H9 (cell line): ENCODE measurements around the gene ACAD9. TPM values are rescaled to one million over a fixed set of nuclear protein-coding genes. Genes with fewer than 3 reads are reported as not detected.

ENCODE experiments used
- DNase-seq: peaks from one replicate; pipeline ENCODE4 v3.0.0-alpha.2; 2017
- H2AFZ ChIP-seq: one replicate; pipeline ENCODE4 v1.6.1; 2013; ENCODE audit warnings: mild to moderate bottlenecking, low read length, control low read depth, moderate library complexity
- H2AK5ac ChIP-seq: 2 replicates; pipeline ENCODE4 v1.6.1; 2013; ENCODE audit warnings: low read length, control low read depth, mixed read lengths; ENCODE audit not compliant: insufficient read length
- H2BK120ac ChIP-seq: one replicate; pipeline ENCODE4 v1.6.1; 2013; ENCODE audit warnings: low read depth, mild to moderate bottlenecking, low read length, control low read depth, inconsistent platforms; ENCODE audit not compliant: poor library complexity, severe bottlenecking
- H2BK12ac ChIP-seq: 2 replicates; pipeline ENCODE4 v1.6.1; 2013; ENCODE audit warnings: low read length, control low read depth, mixed read lengths, low read depth; ENCODE audit not compliant: insufficient read length
- H2BK15ac ChIP-seq: 2 replicates; pipeline ENCODE4 v1.6.1; 2013; ENCODE audit warnings: low read depth, low read length, control low read depth
- H2BK20ac ChIP-seq: one replicate; pipeline ENCODE4 v1.6.1; 2013; ENCODE audit warnings: low read depth, mild to moderate bottlenecking, low read length, control low read depth, inconsistent platforms; ENCODE audit not compliant: poor library complexity, severe bottlenecking
- H2BK5ac ChIP-seq: 2 replicates; pipeline ENCODE4 v1.6.1; 2013; ENCODE audit warnings: low read length, control low read depth, mixed read lengths; ENCODE audit not compliant: insufficient read length
- H3K14ac ChIP-seq: 2 replicates; pipeline ENCODE4 v1.6.1; 2013; ENCODE audit warnings: low read length, control low read depth; ENCODE audit not compliant: insufficient read depth
- H3K18ac ChIP-seq: 2 replicates; pipeline ENCODE4 v1.6.1; 2013; ENCODE audit warnings: low read depth, mild to moderate bottlenecking, mixed read lengths, low read length, control low read depth; ENCODE audit not compliant: insufficient read length
- H3K23ac ChIP-seq: 2 replicates; pipeline ENCODE4 v1.6.1; 2013; ENCODE audit warnings: low read length, control low read depth, mixed read lengths, low read depth; ENCODE audit not compliant: insufficient read length
- H3K23me2 ChIP-seq: 2 replicates; pipeline ENCODE4 v1.6.1; 2013; ENCODE audit warnings: low read depth, mild to moderate bottlenecking, mixed read lengths, low read length, control low read depth; ENCODE audit not compliant: insufficient read length, poor library complexity, severe bottlenecking
- H3K27ac ChIP-seq: 2 replicates; pipeline ENCODE4 v1.5.1; 2013; ENCODE audit warnings: low read length, control low read depth, mixed read lengths, low read depth; ENCODE audit not compliant: insufficient read length
- H3K27me3 ChIP-seq: 2 replicates; pipeline ENCODE4 v1.6.1; 2013; ENCODE audit warnings: low read length, control low read depth, inconsistent platforms; ENCODE audit not compliant: insufficient read depth
- H3K4ac ChIP-seq: 2 replicates; pipeline ENCODE4 v1.6.1; 2013; ENCODE audit warnings: low read depth, mild to moderate bottlenecking, control low read depth, inconsistent platforms, low read length, moderate library complexity
- H3K4me1 ChIP-seq: 2 replicates; pipeline ENCODE4 v1.6.1; 2013; ENCODE audit warnings: low read length, control low read depth, inconsistent platforms; ENCODE audit not compliant: insufficient read depth
- H3K4me2 ChIP-seq: 2 replicates; pipeline ENCODE4 v1.6.1; 2013; ENCODE audit warnings: low read length, control low read depth, mixed read lengths; ENCODE audit not compliant: insufficient read length, insufficient read depth
- H3K56ac ChIP-seq: 2 replicates; pipeline ENCODE4 v1.6.1; 2013; ENCODE audit warnings: low read depth, mild to moderate bottlenecking, mixed read lengths, low read length, control low read depth; ENCODE audit not compliant: insufficient read length
- H3K79me1 ChIP-seq: 2 replicates; pipeline ENCODE4 v1.6.1; 2013; ENCODE audit warnings: low read depth, mild to moderate bottlenecking, moderate library complexity, low read length, control low read depth, inconsistent platforms; ENCODE audit not compliant: insufficient read depth, poor library complexity, severe bottlenecking
- H3K79me2 ChIP-seq: 2 replicates; pipeline ENCODE4 v1.6.1; 2013; ENCODE audit warnings: low read length, control low read depth, inconsistent platforms; ENCODE audit not compliant: insufficient read depth
- H3K9ac ChIP-seq: 2 replicates; pipeline ENCODE4 v1.6.1; 2013; ENCODE audit warnings: low read length, control low read depth, mixed read lengths; ENCODE audit not compliant: insufficient read length; ENCODE audit errors: extremely low read depth
- H3K9me3 ChIP-seq: one replicate; pipeline ENCODE4 v1.6.1; 2013; ENCODE audit warnings: low read depth, low read length, inconsistent platforms; ENCODE audit not compliant: control insufficient read depth
- H3T11ph ChIP-seq: one replicate; pipeline ENCODE4 v1.6.1; 2013; ENCODE audit warnings: mild to moderate bottlenecking, low read length, control low read depth, inconsistent platforms
- H4K20me1 ChIP-seq: one replicate; pipeline ENCODE4 v1.6.1; 2013; ENCODE audit not compliant: control insufficient read depth, insufficient read length, insufficient read depth
- H4K5ac ChIP-seq: 2 replicates; pipeline ENCODE4 v1.6.1; 2013; ENCODE audit warnings: low read depth, mild to moderate bottlenecking, mixed read lengths, low read length, control low read depth; ENCODE audit not compliant: insufficient read length
- H4K8ac ChIP-seq: replicated peaks from 2 replicates; pipeline ENCODE4 v1.6.1; 2013; ENCODE audit warnings: low read length, control low read depth, mixed read lengths, low read depth; ENCODE audit not compliant: insufficient read length
- H4K91ac ChIP-seq: 2 replicates; pipeline ENCODE4 v1.6.1; 2013; ENCODE audit warnings: low read depth, mild to moderate bottlenecking, moderate library complexity, mixed read lengths, low read length, control low read depth; ENCODE audit not compliant: insufficient read length
- H3K27ac Mint-ChIP-seq, 3 experiments: 2 replicates in 2 of 3; 3 replicates in 1 of 3; pipeline ENCODE4 v1.8.0; 2020 to 2021; ENCODE audit warnings: mixed read lengths in 3 of 3, mild to moderate bottlenecking in 1 of 3, moderate library complexity in 1 of 3
- H3K27me3 Mint-ChIP-seq: 2 replicates; pipeline ENCODE4 v1.8.0; 2021; ENCODE audit warnings: low read depth, mild to moderate bottlenecking, moderate library complexity, mixed read lengths
- H3K36me3 Mint-ChIP-seq, 3 experiments: 2 replicates in 2 of 3; 3 replicates in 1 of 3; pipeline ENCODE4 v1.8.0; 2020 to 2021; ENCODE audit warnings: low read depth in 3 of 3, mixed read lengths in 3 of 3; ENCODE audit not compliant: insufficient read depth in 1 of 3
- H3K4me1 Mint-ChIP-seq, 2 experiments: 2 replicates each; pipeline ENCODE4 v1.8.0; 2020; ENCODE audit warnings: mixed read lengths in 2 of 2
- H3K4me3 Mint-ChIP-seq, 2 experiments: 2 replicates in 1 of 2; 3 replicates in 1 of 2; pipeline ENCODE4 v1.8.0; 2020 to 2021; ENCODE audit warnings: mild to moderate bottlenecking in 2 of 2, mixed read lengths in 2 of 2, moderate library complexity in 1 of 2
- H3K9me3 Mint-ChIP-seq, 2 experiments: 2 replicates in 1 of 2; 3 replicates in 1 of 2; pipeline ENCODE4 v1.8.0; 2020; ENCODE audit warnings: mild to moderate bottlenecking in 2 of 2, mixed read lengths in 2 of 2, moderate library complexity in 1 of 2
- CTCF ChIP-seq: fragments of 200-600 bp; sonication (generic); conservative IDR thresholded peaks from 3 replicates; pipeline ENCODE4 v1.8.0; 2021; ENCODE audit warnings: antibody characterized with exemption, mild to moderate bottlenecking
- WGBS: extraction: QIAGEN DNeasy Blood & Tissue Kit; methylation state at CpG from one replicate; pipeline ENCODE4 v1.1.7; 2013; ENCODE audit warnings: missing lambda C conversion rate, low lambda C conversion rate, mixed read lengths; ENCODE audit not compliant: insufficient read length; ENCODE audit errors: extremely low coverage; 5-methylcytosine and 5-hydroxymethylcytosine counted together
- total RNA-seq: library from RNA; stranded (reverse); gene quantifications from 2 replicates; pipeline ENCODE4 v1.2.1, GENCODE V29; 2021

Gene ACAD9
- total RNA-seq, 1 experiment from 2014 or later: 43.1 TPM

DNA sequence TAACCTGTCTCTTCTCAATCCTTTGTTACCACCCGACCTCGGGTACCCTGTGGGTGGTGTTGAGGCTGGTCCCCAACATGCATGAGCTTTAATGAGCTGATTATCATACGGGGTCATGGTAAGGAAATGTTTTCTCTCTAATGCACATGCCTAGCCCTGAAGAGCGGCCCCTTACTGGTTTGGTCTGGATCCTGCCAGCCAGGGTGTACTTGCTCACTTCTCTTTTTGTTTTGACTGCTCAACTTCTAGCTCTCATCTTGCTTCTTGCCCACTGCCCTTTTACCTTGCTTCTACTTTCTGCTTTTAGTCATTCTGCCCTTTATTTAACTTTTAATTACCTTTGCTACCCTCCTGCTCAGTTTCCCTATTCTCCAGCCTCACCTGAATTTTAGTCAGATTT lies 44.3 kb upstream of the ACAD9 start:
- Mint-ChIP-seq H3K4me3 (no peak overlapping the region), H3K4me1 (no peaks in the 10 kb centered on the region)

More for the DNA sequence above, 44.3 kb upstream of the ACAD9 start:
- Histone ChIP-seq H3K27ac (no peak overlapping the region), H3K9ac (no peak overlapping the region), H3K27me3 (no peaks in the 10 kb centered on the region), H2BK15ac (no peak overlapping the region), H2BK12ac (no peak overlapping the region), H3K9me3 (no peaks in the 10 kb centered on the region), H4K20me1 (no peaks in the 10 kb centered on the region), H2AFZ (no peak overlapping the region), H4K91ac (no peak overlapping the region), H3K79me1 (no peaks in the 10 kb centered on the region), H3K14ac (no peak overlapping the region), H2BK120ac (no peak overlapping the region), H4K8ac (no peak overlapping the region), H2BK20ac (no peak overlapping the region), H3T11ph (no peak overlapping the region), H3K4me2 (no peak overlapping the region), H3K4me1 (no peaks in the 10 kb centered on the region), H4K5ac (no peak overlapping the region), H3K79me2 (no peaks in the 10 kb centered on the region), H3K18ac (no peak overlapping the region), H3K4ac (no peak overlapping the region), H2AK5ac (no peak overlapping the region), H3K23ac (no peak overlapping the region), H3K56ac (no peak overlapping the region), H2BK5ac (no peak overlapping the region), H3K23me2 (no peaks in the 10 kb centered on the region)
- peaks cover 7% of the 10 kb centered on the region for H3K27me3 Mint-ChIP-seq
- no peak overlapping the region for H3K27ac Mint-ChIP-seq
- TF ChIP-seq CTCF: no peak
- WGBS: no CpG with 5 or more reads among the region's 4 CpGs
- H3K9me3 Mint-ChIP-seq: 0 out of 5 replicates have a peak, but pooled peaks cover 0 to under 1% of the 10 kb centered on the region in 2 experiments
- H3K36me3 Mint-ChIP-seq: no peaks in the 10 kb centered on the region
- no peak for DNase-seq
